Sigmoid colon (tissue), 7 donors: Measurements from ENCODE around the gene ZER1. TPM values are rescaled to one million over a fixed set of nuclear protein-coding genes. Genes with fewer than 3 reads are reported as not detected.

Experiments used
- DNase-seq: peaks from one replicate; pipeline ENCODE4 v3.0.0-alpha.2; 2019
- H3K27ac ChIP-seq, 4 donors: fragments of 200-600 bp; sonication (generic); one replicate each; pipeline ENCODE4 v1.5.1; 2016 to 2019; ENCODE audit warnings: mild to moderate bottlenecking in 1 of 4
- H3K27me3 ChIP-seq, 3 donors: fragments of 200-600 bp; sonication (generic); one replicate each; pipeline ENCODE4 v1.5.1; 2019; ENCODE audit warnings: mild to moderate bottlenecking in 1 of 3
- H3K36me3 ChIP-seq, 4 donors: fragments of 200-600 bp; sonication (generic); one replicate each; pipeline ENCODE4 v1.5.1; 2016 to 2019
- H3K4me1 ChIP-seq, 4 donors: fragments of 200-600 bp; sonication (generic); one replicate each; pipeline ENCODE4 v1.5.1; 2017 to 2019
- H3K4me3 ChIP-seq, 4 donors: fragments of 200-600 bp; sonication (generic); one replicate each; pipeline ENCODE4 v1.5.1; 2017 to 2019; ENCODE audit warnings: mild to moderate bottlenecking in 2 of 4, moderate library complexity in 1 of 4
- H3K9me3 ChIP-seq, 4 donors: fragments of 200-600 bp in 3 of 4; sonication (generic) in 3 of 4; one replicate each; pipeline versions ENCODE4 v1.5.1 to v1.6.1; 2013 to 2019
- CTCF ChIP-seq, 4 experiments: fragments of 450-650 bp in 3 of 4; fragments of 200-600 bp in 1 of 4; IDR thresholded peaks; one replicate each; pipeline ENCODE4 v1.5.1; 2016 to 2019; ENCODE audit warnings: antibody characterized with exemption in 4 of 4, mild to moderate bottlenecking in 3 of 4, moderate library complexity in 2 of 4
- EP300 ChIP-seq, 4 donors: sonication (generic); formaldehyde crosslinking; IDR thresholded peaks; one replicate each; pipeline ENCODE4 v1.6.1; 2017; ENCODE audit warnings: antibody characterized with exemption in 4 of 4
- POLR2A ChIP-seq, 2 donors: fragments of 450-650 bp; IDR thresholded peaks; one replicate each; pipeline ENCODE4 v1.6.1; 2016; ENCODE audit warnings: antibody characterized with exemption in 2 of 2, mild to moderate bottlenecking in 2 of 2, moderate library complexity in 2 of 2
- POLR2AphosphoS5 ChIP-seq, 4 donors: sonication (generic); formaldehyde crosslinking; IDR thresholded peaks; one replicate each; pipeline ENCODE4 v1.6.1; 2017; ENCODE audit warnings: antibody characterized with exemption in 4 of 4
- WGBS, 2 donors: extraction: QIAGEN DNeasy Blood & Tissue Kit; methylation state at CpG; one replicate each; pipeline ENCODE4 v1.1.7; 2013; 5-methylcytosine and 5-hydroxymethylcytosine counted together
- intact Hi-C: fragments of 100-400 bp; cut with DNase I; formaldehyde crosslinking; loops from one replicate; pipeline ENCODE4 v1.15.1; 2023
- polyA plus RNA-seq, 3 donors: library from polyadenylated mRNA; stranded (reverse); fragments of 200-250 nt; gene quantifications; one replicate each; pipeline ENCODE4 v1.2.3, GENCODE V29; 2013
- total RNA-seq, 4 donors: library from RNA; depleted of rRNA; stranded (reverse); fragments of >200 nt; gene quantifications; one replicate each; pipeline ENCODE4 v1.1.0, GENCODE V29; 2016
- donor health status: healthy with polysubstance abuse.
- donor health status: Bipolar disorder and iron deficiency.
- donor health status: healthy.

The ZER1 gene
- total and polyA plus RNA-seq, 7 donors: 30.0 to 65.4 (median 41.6) TPM

DNA sequence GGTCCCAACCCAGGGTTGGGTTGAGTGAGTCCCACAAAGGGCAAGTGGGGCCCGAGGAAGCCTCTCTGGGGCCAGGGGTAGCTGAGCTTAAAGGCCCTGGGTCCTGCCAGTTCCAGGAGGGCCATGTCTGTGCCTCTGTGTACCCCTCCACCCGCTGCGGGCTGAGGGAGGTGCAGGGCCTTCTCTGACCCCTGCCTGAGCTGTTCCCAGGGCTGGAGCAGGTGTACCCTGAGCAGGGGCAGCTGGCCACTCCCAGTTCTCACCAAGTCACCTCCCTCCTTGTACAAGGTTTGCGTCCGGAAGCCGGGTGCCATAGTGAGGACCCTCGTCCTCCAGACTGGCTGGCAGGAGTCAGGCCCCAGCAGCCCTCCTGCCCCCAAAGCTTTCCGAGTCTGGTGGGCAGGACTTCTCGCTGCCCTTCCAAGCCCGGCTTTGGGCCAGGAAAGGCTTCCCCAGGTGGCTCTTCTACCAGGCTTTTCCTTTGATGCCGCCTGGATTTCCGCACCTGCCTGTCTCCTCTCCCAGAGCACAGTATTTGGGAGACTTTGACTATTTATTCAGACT, 37.4 kb upstream of the ZER1 start:
- H3K36me3 ChIP-seq: peaks cover 8 to 50% (median 28%) of the 10 kb centered on the region in 4 donors
- no peaks in the 10 kb centered on the region for H3K9me3 ChIP-seq
- DNase-seq: no peak

DNA sequence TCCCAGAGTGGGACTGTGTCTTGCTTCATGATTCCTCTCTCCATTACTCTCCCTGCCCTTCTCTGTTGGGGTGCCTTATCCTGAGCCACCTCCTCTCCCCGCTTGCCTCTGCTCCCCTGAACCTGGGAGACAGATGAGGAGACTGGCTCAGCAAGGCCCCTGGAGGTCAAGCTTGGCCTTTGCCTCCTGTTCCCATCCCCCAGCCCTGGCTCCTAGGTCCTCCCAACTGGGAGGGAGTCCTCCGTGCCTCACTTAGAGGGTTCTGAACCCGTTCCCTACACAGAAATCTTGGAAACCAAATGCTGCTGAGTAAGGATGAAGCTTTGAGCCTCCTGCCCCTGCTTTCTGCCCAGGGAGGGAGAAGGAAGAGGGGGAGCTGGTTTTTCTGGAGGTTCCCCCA, 36.8 kb upstream of the ZER1 start:
- no peak overlapping the region for H3K27ac ChIP-seq
- TF ChIP-seq EP300 (IDR thresholded peaks at IDR 0.05): no peak

More for the DNA sequence above, 37.4 kb upstream of the ZER1 start:
- H3K27me3 ChIP-seq: no peaks in the 10 kb centered on the region
- no peaks in the 10 kb centered on the region for H3K4me1 ChIP-seq
- intact Hi-C loops: no loop called here
- 95% methylated on average over 12 of the region's 12 CpGs for WGBS, 2 donors
- H3K27ac ChIP-seq: no peak overlapping the region
- TF ChIP-seq CTCF (IDR thresholded peaks at IDR 0.05): no peak
- TF ChIP-seq POLR2AphosphoS5 (IDR thresholded peaks at IDR 0.05): no peak
- TF ChIP-seq POLR2A (IDR thresholded peaks at IDR 0.05): no peak
- no peak for TF ChIP-seq EP300 (IDR thresholded peaks at IDR 0.05)
- no peak overlapping the region for H3K4me3 ChIP-seq

DNA sequence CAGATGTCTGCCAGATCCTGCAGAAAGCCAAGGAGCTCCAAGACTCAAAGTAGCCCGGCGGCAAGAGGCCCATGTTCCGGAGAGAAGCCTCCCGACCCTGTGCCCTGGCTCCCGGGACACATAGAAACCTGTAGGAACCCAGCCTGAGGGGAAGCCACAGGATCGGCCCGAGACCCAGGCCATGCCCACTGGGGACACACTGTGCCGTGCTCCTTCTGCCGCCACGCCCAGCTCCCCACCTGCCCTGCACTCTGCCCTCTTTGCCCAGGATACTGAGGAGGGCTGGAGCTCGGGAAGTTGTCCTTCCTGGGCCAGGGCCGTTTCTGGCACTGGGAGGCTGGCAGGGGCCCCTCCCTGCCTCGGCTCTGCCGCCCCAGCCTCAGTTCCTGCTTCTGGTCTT, 36.1 kb upstream of the ZER1 start:
- 69 to 81% methylated on average over 14 of the region's 14 CpGs for WGBS, 2 donors
- Histone ChIP-seq H3K9me3 (no peaks in the 10 kb centered on the region), H3K27me3 (no peaks in the 10 kb centered on the region), H3K4me1 (no peaks in the 10 kb centered on the region), H3K36me3 (peaks cover 20 to 63% (median 37%) of the 10 kb centered on the region in 4 donors), H3K4me3 (no peak overlapping the region), H3K27ac (no peak overlapping the region)
- TF ChIP-seq EP300 (IDR thresholded peaks at IDR 0.05) (no peak), POLR2A (IDR thresholded peaks at IDR 0.05) (no peak), CTCF (IDR thresholded peaks at IDR 0.05) (no peak), POLR2AphosphoS5 (IDR thresholded peaks at IDR 0.05) (no peak)
- no peak for DNase-seq
- intact Hi-C loops: no loop called here

More for the DNA sequence above, 36.8 kb upstream of the ZER1 start:
- intact Hi-C loops: no loop called here
- no peaks in the 10 kb centered on the region for H3K4me1 ChIP-seq
- DNase-seq: no peak
- no peak overlapping the region for H3K4me3 ChIP-seq
- WGBS, 2 donors: 94 to 96% methylated on average over 3 of the region's 3 CpGs
- H3K9me3 ChIP-seq: no peaks in the 10 kb centered on the region
- H3K36me3 ChIP-seq: peaks cover 13 to 56% (median 31%) of the 10 kb centered on the region in 4 donors
- no peaks in the 10 kb centered on the region for H3K27me3 ChIP-seq

DNA sequence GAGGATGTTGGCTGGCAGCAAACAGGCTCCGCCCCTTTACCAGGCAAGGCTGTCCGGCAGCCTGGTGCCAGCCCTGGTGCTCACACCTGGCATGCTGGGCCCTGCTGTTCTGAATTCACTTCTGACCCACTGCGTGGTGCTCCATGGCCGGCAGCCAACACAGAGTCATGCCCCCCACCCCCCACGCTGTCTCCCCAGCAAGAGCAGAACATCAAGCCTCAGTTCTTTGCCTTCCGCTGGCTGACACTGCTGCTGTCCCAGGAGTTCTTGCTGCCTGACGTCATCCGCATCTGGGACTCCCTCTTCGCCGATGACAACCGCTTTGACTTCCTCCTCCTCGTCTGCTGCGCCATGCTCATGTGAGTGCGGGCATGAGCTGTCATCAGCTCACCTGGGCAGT, 33.9 kb upstream of the ZER1 start:
- no peaks in the 10 kb centered on the region for H3K9me3 ChIP-seq
- H3K4me1 ChIP-seq: no peaks in the 10 kb centered on the region
- intact Hi-C loops: no loop called here
- H3K27ac ChIP-seq: no peak overlapping the region
- no peaks in the 10 kb centered on the region for H3K27me3 ChIP-seq
- H3K4me3 ChIP-seq: no peak overlapping the region
- TF ChIP-seq EP300 (IDR thresholded peaks at IDR 0.05) (no peak), POLR2A (IDR thresholded peaks at IDR 0.05) (no peak), POLR2AphosphoS5 (IDR thresholded peaks at IDR 0.05) (no peak), CTCF (IDR thresholded peaks at IDR 0.05) (no peak)
- DNase-seq: no peak
- H3K36me3 ChIP-seq: peaks cover 20 to 85% (median 39%) of the 10 kb centered on the region in 4 donors
- WGBS, 2 donors: 91% methylated on average over 14 of the region's 14 CpGs

DNA sequence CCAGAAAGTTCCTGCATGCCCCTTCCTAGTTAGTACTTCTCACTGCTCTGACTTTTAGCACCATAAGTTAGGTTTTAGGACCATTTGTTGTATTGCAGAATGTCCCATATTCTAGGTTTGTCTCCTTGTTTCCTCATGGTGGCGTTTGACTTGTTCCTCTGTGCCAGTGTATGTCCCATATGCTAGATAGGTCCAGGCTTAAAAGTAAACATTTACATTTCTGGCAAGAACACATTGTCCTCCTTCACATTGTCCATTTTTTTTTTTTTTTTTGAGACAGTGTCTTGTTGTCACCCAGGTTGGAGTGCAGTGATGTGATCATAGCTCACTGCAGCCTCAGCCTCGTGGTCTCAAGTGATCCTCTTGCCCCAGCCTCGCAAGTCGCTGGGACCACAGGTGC, 30.8 kb upstream of the ZER1 start:
- no peak for TF ChIP-seq POLR2A (IDR thresholded peaks at IDR 0.05)
- no peak for TF ChIP-seq CTCF (IDR thresholded peaks at IDR 0.05)
- TF ChIP-seq EP300 (IDR thresholded peaks at IDR 0.05): no peak
- TF ChIP-seq POLR2AphosphoS5 (IDR thresholded peaks at IDR 0.05): no peak
- DNase-seq: no peak
- H3K9me3 ChIP-seq: no peaks in the 10 kb centered on the region
- intact Hi-C loops: no loop called here
- WGBS, 2 donors: 88 to 90% methylated on average over 4 of the region's 4 CpGs
- H3K4me1 ChIP-seq: no peaks in the 10 kb centered on the region
- no peak overlapping the region for H3K4me3 ChIP-seq
- H3K27me3 ChIP-seq: no peaks in the 10 kb centered on the region
- peaks cover 38 to 99% (median 53%) of the 10 kb centered on the region in 4 donors for H3K36me3 ChIP-seq
- H3K27ac ChIP-seq: no peak overlapping the region
